ENCODE data around the gene MEGF11.

MEGF11 gene

GRCh38 chr15:65903296-65904073, 350.1 kb downstream of the MEGF11 start:
- Histone ChIP-seq H3K9ac (no peak overlapping the region), H3K36me3 (peaks cover 41 to 86% (median 70%) of the 10 kb centered on the region in 11 experiments), H3K4me2 (peak overlapping the region in 5 of 11 experiments; percentile 27 to 61 (median 47); a peak in 4 of 22 replicates), H3K27me3 (no peaks in the 10 kb centered on the region), H3K4me3 (no peak overlapping the region), H4K20me1 (peaks cover 0 to 44% (median 0%) of the 10 kb centered on the region in 11 experiments; a peak in 3 of 22 replicates), H3K4me1 (peaks cover 15 to 42% (median 16%) of the 10 kb centered on the region in 10 experiments; a peak in 19 of 20 replicates), H3K9me3 (replicated peaks in 1 of 11) (no peaks in the 10 kb centered on the region), H3K27ac (no peak overlapping the region)
- no peak for TF ChIP-seq Cebpa-rat (IDR thresholded peaks at IDR 0.05)

- H4K20me1 ChIP-seq, result peaks cover 0 to 44% (median 0%) of the 10 kb centered on the region in 11 experiments; a peak in 3 of 22 replicates
- H3K4me2 ChIP-seq, result peak overlapping the region; percentile 17 to 72 (median 51); a peak in 21 of 22 replicates
- no peaks in the 10 kb centered on the region for H3K27me3 ChIP-seq
- H3K9me3 ChIP-seq (replicated peaks in 1 of 11), result no peaks in the 10 kb centered on the region
- H3K4me1 ChIP-seq, result peaks cover 15 to 42% (median 16%) of the 10 kb centered on the region in 10 experiments; a peak in 19 of 20 replicates
- H3K9ac ChIP-seq, result no peak overlapping the region
- no peak for TF ChIP-seq Cebpa-rat (IDR thresholded peaks at IDR 0.05)
- H3K36me3 ChIP-seq, result peaks cover 42 to 89% (median 68%) of the 10 kb centered on the region in 11 experiments
- H3K4me3 ChIP-seq, result no peak overlapping the region
- H3K27ac ChIP-seq, result peak overlapping the region in 1 of 11 experiments; percentile 17; a peak in 2 of 22 replicates
These were observed 351.2 kb downstream of the MEGF11 start for GRCh38 chr15:65902373-65902772.

GRCh38 chr15:65901836-65902235, 351.7 kb downstream of the MEGF11 start:
- H3K9ac ChIP-seq, result no peak overlapping the region
- no peaks in the 10 kb centered on the region for H3K9me3 ChIP-seq (replicated peaks in 1 of 11)
- peak overlapping the region; percentile 17 to 72 (median 51); a peak in 19 of 22 replicates for H3K4me2 ChIP-seq
- peaks cover 46 to 89% (median 64%) of the 10 kb centered on the region in 11 experiments for H3K36me3 ChIP-seq
- H3K27ac ChIP-seq, result peak overlapping the region in 1 of 11 experiments; percentile 17; a peak in 2 of 22 replicates
- TF ChIP-seq Cebpa-rat (IDR thresholded peaks at IDR 0.05), result no peak
- peaks cover 15 to 42% (median 16%) of the 10 kb centered on the region in 10 experiments; a peak in 19 of 20 replicates for H3K4me1 ChIP-seq
- H3K27me3 ChIP-seq, result no peaks in the 10 kb centered on the region
- peaks cover 0 to 46% (median 0%) of the 10 kb centered on the region in 11 experiments; a peak in 3 of 22 replicates for H4K20me1 ChIP-seq
- H3K4me3 ChIP-seq, result no peak overlapping the region

GRCh38 chr15:65901336-65901735, 352.2 kb downstream of the MEGF11 start:
- Histone ChIP-seq H3K9ac (no peak overlapping the region), H3K36me3 (peaks cover 43 to 89% (median 64%) of the 10 kb centered on the region in 11 experiments), H3K27me3 (no peaks in the 10 kb centered on the region), H3K4me2 (peak overlapping the region in 3 of 11 experiments; percentile 51 to 63 (median 55); a peak in 5 of 22 replicates), H4K20me1 (peaks cover 0 to 48% (median 0%) of the 10 kb centered on the region in 11 experiments; a peak in 3 of 22 replicates), H3K4me1 (peaks cover 15 to 46% (median 16%) of the 10 kb centered on the region in 10 experiments; a peak in 19 of 20 replicates), H3K27ac (no peak overlapping the region), H3K4me3 (no peak overlapping the region), H3K9me3 (replicated peaks in 1 of 11) (no peaks in the 10 kb centered on the region)
- no peak for TF ChIP-seq Cebpa-rat (IDR thresholded peaks at IDR 0.05)

GRCh38 chr15:65900488-65900887, 353.1 kb downstream of the MEGF11 start:
- H3K4me3 ChIP-seq, result no peak overlapping the region
- H3K9ac ChIP-seq, result no peak overlapping the region
- no peaks in the 10 kb centered on the region for H3K27me3 ChIP-seq
- no peaks in the 10 kb centered on the region for H3K9me3 ChIP-seq (replicated peaks in 1 of 11)
- peaks cover 15 to 55% (median 16%) of the 10 kb centered on the region in 10 experiments; a peak in 19 of 20 replicates for H3K4me1 ChIP-seq
- peaks cover 43 to 89% (median 64%) of the 10 kb centered on the region in 11 experiments for H3K36me3 ChIP-seq
- no peak overlapping the region for H3K27ac ChIP-seq
- TF ChIP-seq Cebpa-rat (IDR thresholded peaks at IDR 0.05), result no peak
- peaks cover 0 to 53% (median 0%) of the 10 kb centered on the region in 11 experiments; a peak in 5 of 22 replicates for H4K20me1 ChIP-seq
- H3K4me2 ChIP-seq, result peak overlapping the region in 1 of 11 experiments; percentile 15; a peak in 2 of 22 replicates

GRCh38 chr15:65896236-65896635, 357.3 kb downstream of the MEGF11 start:
- no peak for TF ChIP-seq Cebpa-rat (IDR thresholded peaks at IDR 0.05)
- H4K20me1 ChIP-seq, result peaks cover 0 to 77% (median 10%) of the 10 kb centered on the region in 11 experiments; a peak in 12 of 22 replicates
- no peaks in the 10 kb centered on the region for H3K9me3 ChIP-seq (replicated peaks in 1 of 11)
- no peak overlapping the region for H3K4me3 ChIP-seq
- no peak overlapping the region for H3K9ac ChIP-seq
- peaks cover 41 to 96% (median 74%) of the 10 kb centered on the region in 11 experiments for H3K36me3 ChIP-seq
- H3K4me1 ChIP-seq, result peaks cover 0 to 37% (median 0%) of the 10 kb centered on the region in 10 experiments; a peak in 6 of 20 replicates
- no peak overlapping the region for H3K27ac ChIP-seq
- no peaks in the 10 kb centered on the region for H3K27me3 ChIP-seq
- H3K4me2 ChIP-seq, result peak overlapping the region in 3 of 11 experiments; percentile 0 to 47 (median 30); a peak in 2 of 22 replicates

- no peak overlapping the region for H3K4me2 ChIP-seq
- no peak overlapping the region for H3K4me3 ChIP-seq
- H3K36me3 ChIP-seq, result peaks cover 54 to 96% (median 80%) of the 10 kb centered on the region in 11 experiments
- H4K20me1 ChIP-seq, result peaks cover 0 to 89% (median 17%) of the 10 kb centered on the region in 11 experiments; a peak in 13 of 22 replicates
- H3K9me3 ChIP-seq (replicated peaks in 1 of 11), result no peaks in the 10 kb centered on the region
- peaks cover 0 to 30% (median 0%) of the 10 kb centered on the region in 10 experiments; a peak in 6 of 20 replicates for H3K4me1 ChIP-seq
- no peak for TF ChIP-seq Cebpa-rat (IDR thresholded peaks at IDR 0.05)
- no peak overlapping the region for H3K9ac ChIP-seq
- H3K27me3 ChIP-seq, result no peaks in the 10 kb centered on the region
- H3K27ac ChIP-seq, result no peak overlapping the region
These were observed 360.5 kb downstream of the MEGF11 start for GRCh38 chr15:65893060-65893459.

- no peaks in the 10 kb centered on the region for H3K27me3 ChIP-seq
- H4K20me1 ChIP-seq, result peaks cover 0 to 100% (median 19%) of the 10 kb centered on the region in 11 experiments; a peak in 12 of 22 replicates
- no peak overlapping the region for H3K4me3 ChIP-seq
- TF ChIP-seq Cebpa-rat (IDR thresholded peaks at IDR 0.05), result no peak
- H3K4me2 ChIP-seq, result peak overlapping the region in 1 of 11 experiments; percentile 7; a peak in 1 of 22 replicates
- no peak overlapping the region for H3K27ac ChIP-seq
- H3K9ac ChIP-seq, result no peak overlapping the region
- H3K36me3 ChIP-seq, result peaks cover 81 to 100% (median 91%) of the 10 kb centered on the region in 11 experiments
- no peaks in the 10 kb centered on the region for H3K9me3 ChIP-seq (replicated peaks in 1 of 11)
- H3K4me1 ChIP-seq, result peaks cover 0 to 26% (median 0%) of the 10 kb centered on the region in 10 experiments; a peak in 4 of 20 replicates
These were observed 364.6 kb downstream of the MEGF11 start for GRCh38 chr15:65888981-65889380.

GRCh38 chr15:65887565-65887964, 366.0 kb downstream of the MEGF11 start:
- Histone ChIP-seq H3K4me3 (no peak overlapping the region), H3K9ac (no peak overlapping the region), H3K36me3 (peaks cover 86 to 100% (median 97%) of the 10 kb centered on the region in 11 experiments), H3K4me2 (no peak overlapping the region), H4K20me1 (peaks cover 3 to 100% (median 21%) of the 10 kb centered on the region in 11 experiments; a peak in 15 of 22 replicates), H3K9me3 (replicated peaks in 1 of 11) (no peaks in the 10 kb centered on the region), H3K4me1 (peaks cover 0 to 37% (median 0%) of the 10 kb centered on the region in 10 experiments; a peak in 7 of 20 replicates), H3K27me3 (no peaks in the 10 kb centered on the region), H3K27ac (no peak overlapping the region)
- TF ChIP-seq Cebpa-rat (IDR thresholded peaks at IDR 0.05), result no peak

All from BLaER1 treated with 17β-estradiol and CSF1 and Interleukin-3, amounts not matched to agents 10 nM and 100 nM (cell line).